Stomach (tissue), 19 donors: Measurements from ENCODE around the gene EEA1. TPM values are rescaled to one million over a fixed set of nuclear protein-coding genes. Genes with fewer than 3 reads are reported as not detected.

ENCODE experiments used
- DNase-seq, 2 donors: peaks; one replicate each; pipeline versions ENCODE4 v3.0.0 to v3.0.0-alpha.2; 2013 to 2019
- H3K27ac ChIP-seq, 5 donors: fragments of 200-600 bp in 4 of 5; sonication (generic) in 4 of 5; one replicate each; pipeline ENCODE4 v1.5.1; 2013 to 2019; ENCODE audit warnings: mild to moderate bottlenecking in 1 of 5, moderate library complexity in 1 of 5
- H3K27me3 ChIP-seq, 3 donors: fragments of 200-600 bp; sonication (generic); one replicate each; pipeline ENCODE4 v1.5.1; 2017 to 2019; ENCODE audit warnings: mixed run types in 1 of 3
- H3K36me3 ChIP-seq, 4 donors: fragments of 200-600 bp; sonication (generic); 1 replicate in 3 of 4; 2 replicates in 1 of 4; pipeline ENCODE4 v1.5.1; 2016 to 2019
- H3K4me1 ChIP-seq, 4 donors: fragments of 200-600 bp; sonication (generic); one replicate each; pipeline ENCODE4 v1.5.1; 2016 to 2019
- H3K4me3 ChIP-seq, 4 donors: fragments of 200-600 bp; sonication (generic) in 3 of 4; one replicate each; pipeline ENCODE4 v1.5.1; 2016 to 2019; ENCODE audit warnings: mild to moderate bottlenecking in 1 of 4
- H3K9me3 ChIP-seq, 4 donors: fragments of 200-600 bp; sonication (generic); one replicate each; pipeline ENCODE4 v1.5.1; 2016 to 2019
- CTCF ChIP-seq, 7 experiments: fragments of 450-650 bp in 4 of 7; fragments of 200-600 bp in 3 of 7; sonication (generic) in 3 of 7; IDR thresholded peaks; one replicate each; pipeline ENCODE4 v1.5.1; 2016 to 2019; ENCODE audit warnings: antibody characterized with exemption in 7 of 7, control low read depth in 2 of 7, mild to moderate bottlenecking in 1 of 7
- EP300 ChIP-seq: sonication (generic); formaldehyde crosslinking; IDR thresholded peaks from one replicate; pipeline ENCODE4 v1.6.1; 2017; ENCODE audit warnings: antibody characterized with exemption
- POLR2A ChIP-seq, 4 donors: fragments of 450-650 bp; IDR thresholded peaks; one replicate each; pipeline ENCODE4 v1.6.1; 2016; ENCODE audit warnings: antibody characterized with exemption in 4 of 4, control low read depth in 2 of 4, mild to moderate bottlenecking in 1 of 4, moderate library complexity in 1 of 4
- POLR2AphosphoS5 ChIP-seq, 3 donors: sonication (generic); formaldehyde crosslinking; IDR thresholded peaks; one replicate each; pipeline ENCODE4 v1.6.1; 2016; ENCODE audit warnings: antibody characterized with exemption in 3 of 3
- WGBS, 5 donors: extraction: QIAGEN DNeasy Blood & Tissue Kit in 3 of 5; methylation state at CpG; one replicate each; pipeline versions ENCODE4 v1.1.5 to v1.1.7; 2013 to 2018; 5-methylcytosine and 5-hydroxymethylcytosine counted together
- intact Hi-C: fragments of 100-400 bp; cut with DNase I; formaldehyde crosslinking; loops from one replicate; pipeline ENCODE4 v1.15.1; 2023; ENCODE audit warnings: low total_unique reads
- long read RNA-seq, 10 donors: transcript quantifications; one replicate each; lab custom pipeline, GENCODE V29; 2026
- polyA plus RNA-seq, 3 donors: library from polyadenylated mRNA; stranded (reverse); fragments of 200-250 nt; gene quantifications; one replicate each; pipeline ENCODE4 v1.2.3, GENCODE V29; 2013
- total RNA-seq, 5 donors: library from RNA; depleted of rRNA; stranded (reverse); fragments of >200 nt; gene quantifications; one replicate each; pipeline versions ENCODE4 v1.1.0 to v1.2.3, GENCODE V29; 2014 to 2016
- donor health status: healthy with polysubstance abuse.
- donor health status: Bipolar disorder and iron deficiency.
- donor health status: healthy.

EEA1 gene
- 10 to 100 TPM in 4 of 5 donors, 1 to 10 TPM in 1; 8.2 to 24.2 (median 17.4) TPM for total RNA-seq
- polyA plus RNA-seq: 1 to 10 TPM; 2.0 to 4.3 (median 3.6) TPM
- long read RNA-seq, donor 1: 0 reads
- long read RNA-seq, donor 2: 0 reads
- long read RNA-seq, donor 3: 0 reads
- long read RNA-seq, donor 4: 0 reads
- long read RNA-seq, donor 5: 0 reads
- long read RNA-seq, donor 6: 0 reads
- long read RNA-seq, donor 7: 0 reads
- long read RNA-seq, donor 8: 0 reads
- long read RNA-seq, donor 9: 0 reads
- long read RNA-seq, donor 10: 0 reads

GRCh38 chr12:92928962-92929915, at the start of gene EEA1:
EEA1 (minus strand) TSS chr12:92929295; CDS start chr12:92929066, 229 bp downstream.
- peak within 1 kb of the TSS; percentile 98 to 100 (median 99) for H3K27ac ChIP-seq
- no peaks in the 10 kb centered on the region for H3K9me3 ChIP-seq
- no peaks in the 10 kb centered on the region for H3K27me3 ChIP-seq
- TF ChIP-seq EP300 (no peak), CTCF (IDR thresholded peaks at IDR 0.05) (peak in 3 of 7 experiments; percentile 15 to 47 (median 16)), POLR2A (IDR thresholded peaks at IDR 0.05) (peak in 2 of 4 donors; percentile 44 to 81), POLR2AphosphoS5 (IDR thresholded peaks at IDR 0.05) (peak; percentile 95 to 97 (median 97))
- intact Hi-C loops: no loop called here
- H3K4me1 ChIP-seq: peaks cover 17 to 48% (median 32%) of the 10 kb centered on the region in 4 donors
- 0 to 1% (median 0%) methylated on average over 31 to 98 of the region's 98 CpGs for WGBS, 5 donors
- peak within 1 kb of the TSS; percentile 60 to 94 (median 81) for H3K4me3 ChIP-seq
- peak; percentile 97 to 99 for DNase-seq
- H3K36me3 ChIP-seq: no peaks in the 10 kb centered on the region

DNA sequence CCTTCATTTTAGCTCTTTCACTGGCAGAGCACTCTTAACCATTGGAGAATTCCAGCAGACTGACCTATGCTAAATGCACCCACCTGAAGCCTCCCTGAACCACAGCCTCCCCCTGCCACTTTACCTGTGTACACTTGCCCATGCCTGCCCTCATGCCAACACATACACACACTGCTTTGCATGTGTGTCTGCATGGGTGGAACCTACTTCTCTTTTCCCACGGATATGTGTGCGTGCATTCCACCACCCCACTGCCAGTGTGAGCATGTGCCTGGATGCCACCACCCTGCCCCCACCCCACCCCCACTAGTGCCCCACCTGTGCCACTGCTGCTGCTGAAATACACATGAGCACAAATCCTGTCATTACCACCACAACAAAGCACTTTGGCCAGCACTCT, 49.5 kb upstream of the EEA1 start:
- Histone ChIP-seq H3K9me3 (peaks cover 0 to 24% (median 15%) of the 10 kb centered on the region in 4 donors), H3K4me3 (no peak overlapping the region), H3K27me3 (no peaks in the 10 kb centered on the region), H3K4me1 (peaks cover 0 to 1% (median 0%) of the 10 kb centered on the region in 4 donors), H3K36me3 (no peaks in the 10 kb centered on the region), H3K27ac (no peak overlapping the region)
- TF ChIP-seq CTCF (IDR thresholded peaks at IDR 0.05) (no peak), POLR2A (IDR thresholded peaks at IDR 0.05) (no peak), POLR2AphosphoS5 (IDR thresholded peaks at IDR 0.05) (no peak), EP300 (no peak)
- intact Hi-C loops: no loop called here
- WGBS, 5 donors: 88 to 97% (median 92%) methylated on average over 2 of the region's 2 CpGs
- DNase-seq: no peak

GRCh38 chr12:92977326-92977725, 48.2 kb upstream of the EEA1 start:
- TF ChIP-seq CTCF (IDR thresholded peaks at IDR 0.05) (no peak), POLR2AphosphoS5 (IDR thresholded peaks at IDR 0.05) (no peak), EP300 (no peak), POLR2A (IDR thresholded peaks at IDR 0.05) (no peak)
- intact Hi-C loops: no loop called here
- no peak for DNase-seq
- H3K4me3 ChIP-seq: no peak overlapping the region
- H3K9me3 ChIP-seq: peaks cover 0 to 24% (median 15%) of the 10 kb centered on the region in 4 donors
- 72 to 91% (median 86%) methylated on average over 5 of the region's 5 CpGs for WGBS, 5 donors
- no peaks in the 10 kb centered on the region for H3K27me3 ChIP-seq
- no peaks in the 10 kb centered on the region for H3K36me3 ChIP-seq
- peaks cover 0 to 6% (median 0%) of the 10 kb centered on the region in 4 donors for H3K4me1 ChIP-seq
- no peak overlapping the region for H3K27ac ChIP-seq

DNA sequence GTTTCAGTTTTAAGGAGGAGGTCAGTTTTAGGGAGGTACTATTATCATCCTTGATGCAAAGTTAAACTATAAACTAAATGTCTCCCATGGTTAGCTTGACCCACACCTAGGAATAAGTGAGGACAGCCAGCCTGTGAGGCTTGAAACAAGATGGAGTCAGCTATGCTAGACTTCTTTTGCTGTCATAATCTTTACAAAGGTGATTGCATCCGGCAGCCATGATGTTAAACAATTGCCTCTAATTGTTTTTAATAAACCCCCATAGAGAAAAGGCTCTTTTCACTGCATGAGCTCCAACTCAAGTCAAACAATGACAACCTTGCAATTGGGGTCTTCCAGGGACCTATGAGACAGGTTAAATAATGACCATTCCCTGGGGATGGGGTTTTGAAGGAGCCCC, 45.7 kb upstream of the EEA1 start:
- no peak overlapping the region for H3K4me3 ChIP-seq
- H3K4me1 ChIP-seq: peaks cover 0 to 8% (median 0%) of the 10 kb centered on the region in 4 donors
- H3K36me3 ChIP-seq: no peaks in the 10 kb centered on the region
- no peak overlapping the region for H3K27ac ChIP-seq
- DNase-seq: no peak
- no peaks in the 10 kb centered on the region for H3K27me3 ChIP-seq
- WGBS, 5 donors: 95 to 100% (median 100%) methylated on average over 1 of the region's 1 CpG
- peaks cover 0 to 11% (median 4%) of the 10 kb centered on the region in 4 donors for H3K9me3 ChIP-seq
- intact Hi-C loops: no loop called here
- no peak for TF ChIP-seq CTCF (IDR thresholded peaks at IDR 0.05)
